Measurements from ENCODE around the gene RPTOR.
"Not testable (repeated sequence)": the region's sequence is repeated elsewhere in the genome, so short reads cannot be mapped to it uniquely, and the experiment has no call there.

RPTOR gene

DNA sequence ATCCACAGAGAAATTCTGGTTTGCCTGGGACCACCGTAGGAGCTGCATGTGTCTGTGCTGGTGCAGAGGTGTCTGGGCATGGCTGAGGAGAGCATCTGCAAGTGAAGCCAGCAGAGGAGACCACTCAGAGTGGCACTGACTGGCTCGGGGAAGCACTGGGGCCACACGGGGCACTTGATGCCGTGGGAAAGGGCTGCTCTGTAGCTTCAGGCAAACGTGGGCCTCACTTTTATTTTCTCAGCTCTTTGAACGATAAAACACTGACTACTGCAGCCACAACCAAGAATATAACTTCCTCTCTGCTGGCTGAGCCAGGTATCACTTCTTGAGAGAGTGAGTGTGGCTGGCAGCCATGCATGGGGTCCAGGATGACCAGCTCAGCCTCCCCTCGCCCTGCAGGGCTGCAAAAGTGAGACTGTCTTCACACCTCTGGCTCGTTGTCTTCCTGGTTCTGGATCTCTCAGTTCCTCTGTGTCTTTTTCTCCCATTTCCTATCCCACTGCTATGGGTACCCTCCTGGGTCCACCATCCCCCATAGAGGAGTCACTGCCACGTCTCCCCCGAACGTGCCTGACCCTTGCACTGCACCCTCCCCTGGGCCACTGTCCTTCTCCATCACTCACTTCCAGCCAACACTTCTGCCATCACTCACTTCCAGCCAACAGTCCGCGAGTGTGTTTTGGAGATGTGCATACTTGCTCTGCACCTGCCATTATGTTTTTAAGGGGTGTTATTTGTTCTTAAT is 245.6 kb downstream of the RPTOR start:
- FAIRE-seq, result no peak

GRCh38 chr17:80790981-80791742 is 246.5 kb downstream of the RPTOR start:
- FAIRE-seq, result no peak

DNA sequence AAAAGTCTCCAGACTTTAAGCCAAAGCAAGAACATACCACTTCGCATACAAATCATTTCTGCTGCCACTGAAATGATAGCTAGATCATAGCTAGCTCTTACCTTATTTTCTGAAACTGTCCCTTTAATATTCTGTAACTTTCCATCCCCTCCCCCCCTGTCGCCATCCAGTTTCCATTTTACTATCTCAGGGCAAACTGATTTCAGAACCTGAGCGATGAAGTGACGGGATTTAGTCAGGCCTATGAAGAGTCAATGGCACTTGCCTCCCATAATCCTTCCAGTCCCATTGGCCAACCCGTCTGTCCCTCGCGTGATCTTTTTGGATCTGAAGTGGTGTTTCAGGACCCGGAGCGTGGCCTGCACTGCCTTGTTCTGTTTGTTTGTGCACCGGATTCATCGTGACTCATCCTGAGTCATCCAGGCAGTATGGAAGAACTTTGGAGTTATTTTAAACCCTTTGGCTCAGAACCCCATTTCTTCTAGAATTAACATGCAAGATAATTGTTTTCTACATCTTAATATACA is 247.2 kb downstream of the RPTOR start:
- FAIRE-seq, result no peak

- no peak for FAIRE-seq
These were observed 247.7 kb downstream of the RPTOR start for GRCh38 chr17:80792373-80792781.

DNA sequence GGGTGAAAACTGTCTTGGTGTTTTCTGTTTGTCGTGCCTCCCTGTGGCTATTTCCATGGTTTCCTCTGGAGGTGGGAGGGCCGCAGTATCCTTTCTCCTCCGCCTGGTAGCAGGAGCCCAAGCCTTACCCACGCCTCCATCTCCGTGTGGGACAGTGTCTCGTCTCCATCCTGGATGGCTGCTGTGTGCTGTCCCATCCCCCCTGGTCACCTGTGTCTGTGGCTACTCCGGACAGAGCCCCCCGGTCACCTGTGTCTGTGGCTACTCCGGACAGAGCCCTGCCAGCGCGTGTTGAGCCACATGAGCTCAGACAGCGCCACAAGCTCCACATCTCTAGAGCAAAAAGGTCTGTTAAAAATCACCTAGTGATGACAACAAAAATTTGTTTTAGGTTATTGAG is 248.8 kb downstream of the RPTOR start:
- no peak for FAIRE-seq

DNA sequence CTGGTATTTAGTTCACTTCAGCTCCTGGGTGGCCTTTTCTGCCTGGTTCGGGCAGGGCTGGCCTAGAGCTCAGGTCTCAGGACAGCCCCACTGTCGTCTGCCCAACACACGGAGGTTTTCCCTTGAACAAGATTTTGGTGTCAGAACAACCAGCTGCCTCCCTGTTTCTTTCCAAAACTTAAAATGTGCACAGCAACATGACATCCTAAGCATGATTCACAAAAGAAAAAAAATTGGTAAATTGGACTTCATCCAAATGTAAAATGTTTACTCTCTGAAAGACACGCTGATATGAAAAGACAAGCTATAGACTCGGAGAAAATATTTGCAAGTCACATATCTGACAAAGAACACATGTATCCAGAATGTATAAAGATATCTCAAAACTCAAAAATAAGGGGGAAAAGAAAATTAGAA is 249.2 kb downstream of the RPTOR start:
- no peak for FAIRE-seq

GRCh38 chr17:80794281-80795089 is 249.8 kb downstream of the RPTOR start:
- no peak for FAIRE-seq

DNA sequence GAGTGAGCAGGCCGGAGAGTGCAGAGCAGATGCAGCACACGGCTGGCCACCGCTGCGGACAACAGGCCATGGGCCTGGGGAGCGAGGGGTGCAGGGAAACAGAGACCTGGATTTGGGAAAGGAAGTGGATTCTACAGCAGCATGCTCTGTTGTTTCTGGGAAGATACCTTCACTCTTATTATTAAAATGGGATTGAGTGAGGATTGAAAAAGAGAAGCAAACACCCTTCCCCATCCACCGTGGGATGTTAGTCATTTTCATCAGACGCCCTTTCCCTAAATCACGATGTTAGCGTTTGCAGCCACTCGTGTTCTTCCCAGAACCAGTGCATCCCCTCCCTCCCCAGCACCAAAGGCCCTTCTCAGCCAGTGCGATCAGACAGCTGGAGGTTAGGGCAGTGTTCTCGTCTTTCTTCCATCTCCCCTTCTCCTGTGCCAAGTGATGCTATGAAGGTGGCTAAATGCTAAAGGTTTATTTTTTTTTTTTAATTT is 250.5 kb downstream of the RPTOR start:
- FAIRE-seq, result no peak

- FAIRE-seq, result no peak
These were observed 251.1 kb downstream of the RPTOR start for GRCh38 chr17:80795754-80796153.

DNA sequence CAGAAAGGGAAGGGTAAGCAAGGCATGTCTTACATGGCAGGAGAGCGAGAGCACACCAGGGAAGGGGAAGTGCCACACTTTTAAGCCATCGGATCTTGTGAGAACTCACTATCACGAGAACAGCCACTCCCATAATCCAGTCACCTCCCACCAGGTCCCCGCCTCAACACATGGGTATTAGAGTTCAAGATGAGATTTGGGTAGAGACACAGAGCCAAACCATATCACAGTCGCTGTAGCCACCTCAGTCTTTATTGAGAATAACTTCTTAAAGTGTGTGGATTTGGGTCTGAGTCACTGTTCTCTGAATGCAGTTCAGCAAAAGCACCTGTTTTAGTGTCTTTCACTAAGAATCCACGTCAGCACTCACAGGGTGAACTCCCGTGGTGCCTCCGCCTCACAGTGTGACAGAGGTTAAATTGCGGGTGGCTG is 251.8 kb downstream of the RPTOR start:
- FAIRE-seq, result no peak

DNA sequence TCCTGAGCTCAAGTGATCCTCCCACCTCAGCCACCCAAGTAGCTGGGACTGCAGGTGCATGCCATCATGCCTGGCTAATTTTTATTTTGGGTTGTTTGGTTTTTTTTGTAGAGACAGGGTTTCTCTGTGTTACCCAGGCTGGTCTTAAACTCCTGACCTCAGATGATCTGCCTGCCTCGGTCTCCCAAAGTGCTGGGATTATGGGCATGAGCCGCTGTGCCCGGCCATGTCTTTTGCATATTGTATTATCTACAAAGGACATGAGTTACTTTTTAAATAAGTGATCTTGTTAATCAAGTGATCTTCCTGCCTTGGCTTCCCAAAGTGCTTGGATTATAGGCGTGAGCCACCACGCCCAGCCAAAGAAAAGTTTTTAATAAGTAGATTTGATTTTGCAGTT is 252.6 kb downstream of the RPTOR start:
- FAIRE-seq, result not testable (repeated sequence)

GRCh38 chr17:80797741-80798594 is 253.3 kb downstream of the RPTOR start:
- no peak for FAIRE-seq

- no peak for FAIRE-seq
These were observed 254.2 kb downstream of the RPTOR start for GRCh38 chr17:80798595-80799537.

- FAIRE-seq, result no peak
These were observed 255.2 kb downstream of the RPTOR start for GRCh38 chr17:80799538-80800480.

DNA sequence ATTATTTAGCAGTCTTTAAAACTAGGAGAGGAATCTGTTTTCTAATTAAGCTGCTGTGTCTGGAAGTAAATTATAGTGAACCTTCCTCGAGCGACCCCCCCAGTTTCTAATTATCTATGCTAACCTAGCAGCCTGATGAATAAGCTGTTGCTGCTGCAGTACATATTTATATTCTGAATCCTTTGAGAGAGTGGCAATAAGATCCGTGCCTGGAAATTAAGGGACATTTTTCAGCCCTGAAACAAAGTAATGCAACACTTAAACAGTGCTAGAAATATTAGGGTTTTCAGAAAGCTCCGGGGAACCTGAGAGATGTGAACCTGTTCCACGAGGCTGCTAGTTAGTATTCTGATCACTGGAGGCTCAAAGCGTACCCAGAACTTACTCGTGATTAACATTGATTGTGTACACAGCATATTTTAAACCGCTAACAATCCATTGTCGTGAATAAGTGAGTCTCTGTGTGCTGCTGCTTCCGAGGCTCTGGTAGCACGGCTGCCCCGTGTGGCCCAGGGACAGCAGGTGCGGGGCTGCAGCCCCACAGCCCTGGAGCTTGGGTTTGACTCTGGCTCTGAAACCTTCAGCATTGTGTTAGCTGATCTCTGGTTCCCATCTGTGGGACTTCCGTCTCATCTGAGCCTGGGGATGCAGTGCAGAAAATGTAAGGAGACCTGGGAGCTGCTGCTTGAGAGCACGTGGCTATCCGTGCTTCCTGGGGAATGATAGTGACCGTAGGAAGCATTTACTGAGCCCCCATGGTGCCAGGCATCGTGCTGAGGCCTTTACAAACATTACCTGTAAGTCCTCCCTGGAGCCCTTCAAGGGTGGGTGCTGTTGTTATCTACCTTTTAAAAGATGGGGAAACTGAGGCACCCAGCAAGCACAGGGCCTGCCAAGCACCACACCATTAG is 256.1 kb downstream of the RPTOR start:
- no peak for FAIRE-seq

GRCh38 chr17:80802626-80803450 is 258.2 kb downstream of the RPTOR start:
- FAIRE-seq, result no peak
